Measurements from ENCODE around the gene AP2A1.

Gene AP2A1

DNA sequence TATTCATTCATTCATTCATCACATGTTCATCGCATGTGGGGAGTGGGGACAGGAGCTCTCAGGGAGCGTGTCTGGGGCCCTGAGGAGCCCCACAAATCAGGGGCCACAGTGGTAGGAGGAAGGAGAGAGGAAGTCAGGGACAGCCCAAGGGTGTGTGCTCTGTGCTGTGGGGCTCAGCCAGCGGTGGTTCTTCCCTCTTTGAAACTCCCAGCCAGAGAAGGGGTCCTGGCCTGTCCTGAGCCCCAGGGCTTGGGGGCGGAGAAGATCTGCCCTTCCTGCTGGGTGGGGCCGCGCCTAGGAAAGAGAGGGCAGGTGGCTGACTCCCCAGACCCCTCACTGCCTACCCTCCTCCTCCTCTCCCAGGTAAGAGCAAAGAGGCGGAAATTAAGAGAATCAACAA is 14.6 kb downstream of the AP2A1 start:
- no peak overlapping the region for H3K4me3 ChIP-seq (ENCODE audit: low read depth in 1 of 2, low read length in 2 of 2)
- H3K36me3 ChIP-seq (ENCODE audit: insufficient read depth, low read length), result peaks cover 22% of the 10 kb centered on the region
- H3K4me1 ChIP-seq (ENCODE audit: insufficient read depth, low read length), result no peaks in the 10 kb centered on the region
- no peak overlapping the region for H3K9ac ChIP-seq (ENCODE audit: low read length)
- H3K9me3 ChIP-seq (ENCODE audit: low read length), result no peaks in the 10 kb centered on the region
- no peaks in the 10 kb centered on the region for H3K27me3 ChIP-seq (ENCODE audit: control insufficient read depth in 1 of 2, insufficient read depth in 2 of 2, low read length in 2 of 2)
- H3K27ac ChIP-seq (ENCODE audit: low read depth, low read length), result peak overlapping the region; percentile 4

DNA sequence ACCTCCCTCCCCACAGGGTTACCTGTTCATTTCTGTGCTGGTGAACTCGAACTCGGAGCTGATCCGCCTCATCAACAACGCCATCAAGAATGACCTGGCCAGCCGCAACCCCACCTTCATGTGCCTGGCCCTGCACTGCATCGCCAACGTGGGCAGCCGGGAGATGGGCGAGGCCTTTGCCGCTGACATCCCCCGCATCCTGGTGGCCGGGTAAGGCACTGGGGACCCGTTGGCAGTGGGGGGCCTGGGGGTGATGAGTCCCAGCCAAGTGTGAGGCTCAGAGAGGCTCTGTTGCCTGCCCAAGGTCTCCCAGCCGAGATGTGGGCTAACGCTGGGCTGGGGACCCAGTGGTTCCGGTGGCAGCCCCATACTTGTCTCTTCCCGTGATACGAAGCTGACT is 15.7 kb downstream of the AP2A1 start:
- no peak overlapping the region for H3K27ac ChIP-seq (ENCODE audit: low read depth, low read length)
- no peaks in the 10 kb centered on the region for H3K27me3 ChIP-seq (ENCODE audit: control insufficient read depth in 1 of 2, insufficient read depth in 2 of 2, low read length in 2 of 2)
- H3K4me1 ChIP-seq (ENCODE audit: insufficient read depth, low read length), result no peaks in the 10 kb centered on the region
- H3K36me3 ChIP-seq (ENCODE audit: insufficient read depth, low read length), result peaks cover 23% of the 10 kb centered on the region
- no peak overlapping the region for H3K9ac ChIP-seq (ENCODE audit: low read length)
- no peaks in the 10 kb centered on the region for H3K9me3 ChIP-seq (ENCODE audit: low read length)
- no peak overlapping the region for H3K4me3 ChIP-seq (ENCODE audit: low read depth in 1 of 2, low read length in 2 of 2)

DNA sequence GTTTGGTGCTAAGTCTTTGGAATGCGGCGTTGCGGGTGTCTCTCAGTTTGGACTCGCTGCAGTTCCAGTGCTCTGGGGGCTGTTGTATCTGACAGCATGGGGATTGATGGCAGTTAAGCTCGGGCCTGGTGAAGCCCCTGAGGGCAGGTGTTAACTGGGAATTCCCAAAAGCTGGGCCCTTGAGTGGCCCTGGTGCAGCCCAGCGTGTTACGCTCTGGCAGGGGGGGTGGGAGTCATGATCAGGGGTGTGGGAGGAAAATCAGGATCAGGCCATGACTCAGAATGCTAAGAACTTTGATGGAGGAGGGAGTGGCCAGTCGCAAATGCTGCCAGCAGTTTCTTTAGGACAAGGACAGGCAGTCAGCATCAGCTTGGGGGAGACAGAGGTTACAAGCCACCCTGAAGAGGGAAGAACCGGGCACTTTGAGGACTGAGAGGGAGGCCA is 19.6 kb downstream of the AP2A1 start:
- H3K9me3 ChIP-seq (ENCODE audit: low read length), result no peaks in the 10 kb centered on the region
- no peak overlapping the region for H3K4me3 ChIP-seq (ENCODE audit: low read depth in 1 of 2, low read length in 2 of 2)
- no peaks in the 10 kb centered on the region for H3K4me1 ChIP-seq (ENCODE audit: insufficient read depth, low read length)
- H3K27me3 ChIP-seq (ENCODE audit: control insufficient read depth in 1 of 2, insufficient read depth in 2 of 2, low read length in 2 of 2), result no peaks in the 10 kb centered on the region
- no peak overlapping the region for H3K27ac ChIP-seq (ENCODE audit: low read depth, low read length)
- peaks cover 31% of the 10 kb centered on the region for H3K36me3 ChIP-seq (ENCODE audit: insufficient read depth, low read length)
- H3K9ac ChIP-seq (ENCODE audit: low read length), result no peak overlapping the region

DNA sequence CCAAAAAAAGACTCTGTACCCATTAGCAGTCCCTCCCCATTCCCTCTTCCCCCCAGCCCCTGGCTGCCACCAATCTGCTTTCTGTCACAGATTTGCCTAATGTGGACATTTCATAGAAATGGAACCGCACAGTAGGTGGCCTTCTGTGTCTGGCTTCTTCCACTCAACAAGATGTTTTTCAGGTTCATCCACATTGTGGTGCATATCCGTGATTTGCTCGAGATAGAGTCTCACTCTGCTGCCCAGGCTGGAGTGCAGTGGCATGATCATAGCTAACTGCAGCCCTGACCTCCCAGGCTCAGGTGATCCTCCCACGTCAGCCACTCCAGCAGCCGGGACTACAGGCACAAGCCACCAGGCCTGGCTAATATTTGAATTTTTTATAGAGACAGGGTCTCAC is 20.9 kb downstream of the AP2A1 start:
- Histone ChIP-seq H3K36me3 (ENCODE audit: insufficient read depth, low read length) (peaks cover 37% of the 10 kb centered on the region), H3K27ac (ENCODE audit: low read depth, low read length) (no peak overlapping the region), H3K9me3 (ENCODE audit: low read length) (no peaks in the 10 kb centered on the region)

DNA sequence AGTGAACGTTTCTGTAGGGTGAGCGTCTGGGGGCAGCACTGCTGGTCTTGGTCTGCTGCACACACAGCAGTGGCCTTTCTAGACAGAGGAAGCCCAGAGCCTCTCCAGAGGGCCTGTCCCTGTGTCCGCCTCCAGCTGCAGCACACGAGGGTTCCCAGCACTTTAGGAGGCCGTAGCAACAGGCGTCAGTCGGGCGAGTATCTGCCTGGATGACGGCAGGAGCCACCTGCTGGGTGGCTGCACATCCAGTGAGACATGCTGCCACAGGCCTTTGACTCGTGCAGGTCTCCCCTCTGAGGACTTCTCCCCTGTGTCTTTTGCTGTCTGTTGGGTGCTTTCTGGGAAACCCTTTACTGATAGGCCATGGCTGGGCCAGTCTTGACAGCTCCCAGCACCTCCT is 22.1 kb downstream of the AP2A1 start:
- no peaks in the 10 kb centered on the region for H3K27me3 ChIP-seq (ENCODE audit: control insufficient read depth in 1 of 2, insufficient read depth in 2 of 2, low read length in 2 of 2)
- H3K9me3 ChIP-seq (ENCODE audit: low read length), result no peaks in the 10 kb centered on the region
- H3K27ac ChIP-seq (ENCODE audit: low read depth, low read length), result no peak overlapping the region
- no peak overlapping the region for H3K9ac ChIP-seq (ENCODE audit: low read length)
- H3K36me3 ChIP-seq (ENCODE audit: insufficient read depth, low read length), result peaks cover 35% of the 10 kb centered on the region
- H3K4me3 ChIP-seq (ENCODE audit: low read depth in 1 of 2, low read length in 2 of 2), result no peak overlapping the region
- H3K4me1 ChIP-seq (ENCODE audit: insufficient read depth, low read length), result no peaks in the 10 kb centered on the region

More for the DNA sequence above, 20.9 kb downstream of the AP2A1 start:
- no peaks in the 10 kb centered on the region for H3K27me3 ChIP-seq (ENCODE audit: control insufficient read depth in 1 of 2, insufficient read depth in 2 of 2, low read length in 2 of 2)
- H3K9ac ChIP-seq (ENCODE audit: low read length), result no peak overlapping the region
- H3K4me1 ChIP-seq (ENCODE audit: insufficient read depth, low read length), result no peaks in the 10 kb centered on the region
- H3K4me3 ChIP-seq (ENCODE audit: low read depth in 1 of 2, low read length in 2 of 2), result no peak overlapping the region

DNA sequence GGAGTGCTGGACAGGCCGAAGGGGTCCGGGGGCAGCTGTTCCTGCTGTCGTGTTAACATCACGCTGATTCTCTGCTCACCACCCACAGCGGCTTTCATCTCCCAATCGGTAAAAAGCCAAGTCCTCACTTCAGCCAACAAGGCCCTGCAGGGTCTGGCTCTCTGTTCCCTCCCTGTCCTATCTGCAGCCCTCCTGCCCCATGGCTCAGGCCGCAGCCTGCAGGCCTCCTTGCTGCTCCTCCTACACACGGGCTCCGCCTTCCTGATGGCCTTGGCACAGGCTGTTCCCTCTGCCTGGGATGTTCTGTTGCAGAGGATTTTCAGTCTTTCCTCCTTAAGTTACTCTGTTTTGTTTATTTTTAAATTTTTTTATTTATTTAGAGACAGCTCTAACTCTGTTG is 24.1 kb downstream of the AP2A1 start:
- Histone ChIP-seq H3K9me3 (ENCODE audit: low read length) (no peaks in the 10 kb centered on the region), H3K9ac (ENCODE audit: low read length) (no peak overlapping the region), H3K4me3 (ENCODE audit: low read depth in 1 of 2, low read length in 2 of 2) (no peak overlapping the region), H3K4me1 (ENCODE audit: insufficient read depth, low read length) (no peaks in the 10 kb centered on the region), H3K27ac (ENCODE audit: low read depth, low read length) (no peak overlapping the region), H3K27me3 (ENCODE audit: control insufficient read depth in 1 of 2, insufficient read depth in 2 of 2, low read length in 2 of 2) (no peaks in the 10 kb centered on the region), H3K36me3 (ENCODE audit: insufficient read depth, low read length) (peaks cover 51% of the 10 kb centered on the region)

DNA sequence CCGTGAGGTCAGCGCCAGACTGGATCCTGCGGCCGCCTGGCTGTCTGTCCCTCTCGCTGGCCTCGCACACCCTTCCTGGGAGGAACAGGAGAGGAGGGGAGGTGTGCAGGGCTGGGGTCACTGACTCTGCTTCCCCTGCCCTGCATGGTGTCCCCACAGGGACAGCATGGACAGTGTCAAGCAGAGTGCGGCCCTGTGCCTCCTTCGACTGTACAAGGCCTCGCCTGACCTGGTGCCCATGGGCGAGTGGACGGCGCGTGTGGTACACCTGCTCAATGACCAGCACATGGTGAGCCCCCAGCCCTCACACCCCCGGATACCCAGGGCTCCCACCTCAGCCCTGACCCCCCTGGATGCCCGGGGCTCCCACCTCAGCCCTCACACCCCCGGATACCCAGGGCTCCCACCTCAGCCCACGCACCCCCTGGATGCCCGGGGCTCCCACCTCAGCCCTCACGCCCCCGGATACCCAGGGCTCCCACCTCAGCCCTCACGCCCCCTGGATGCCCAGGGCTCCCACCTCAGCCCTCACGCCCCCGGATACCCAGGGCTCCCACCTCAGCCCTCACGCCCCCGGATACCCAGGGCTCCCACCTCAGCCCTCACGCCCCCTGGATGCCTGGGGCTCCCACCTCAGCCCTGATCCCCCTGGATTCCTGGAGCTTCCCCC is 25.1 kb downstream of the AP2A1 start:
- Histone ChIP-seq H3K27me3 (ENCODE audit: control insufficient read depth in 1 of 2, insufficient read depth in 2 of 2, low read length in 2 of 2) (no peaks in the 10 kb centered on the region), H3K4me1 (ENCODE audit: insufficient read depth, low read length) (no peaks in the 10 kb centered on the region), H3K27ac (ENCODE audit: low read depth, low read length) (no peak overlapping the region), H3K9ac (ENCODE audit: low read length) (no peak overlapping the region), H3K9me3 (ENCODE audit: low read length) (no peaks in the 10 kb centered on the region), H3K36me3 (ENCODE audit: insufficient read depth, low read length) (peaks cover 61% of the 10 kb centered on the region), H3K4me3 (ENCODE audit: low read depth in 1 of 2, low read length in 2 of 2) (no peak overlapping the region)

DNA sequence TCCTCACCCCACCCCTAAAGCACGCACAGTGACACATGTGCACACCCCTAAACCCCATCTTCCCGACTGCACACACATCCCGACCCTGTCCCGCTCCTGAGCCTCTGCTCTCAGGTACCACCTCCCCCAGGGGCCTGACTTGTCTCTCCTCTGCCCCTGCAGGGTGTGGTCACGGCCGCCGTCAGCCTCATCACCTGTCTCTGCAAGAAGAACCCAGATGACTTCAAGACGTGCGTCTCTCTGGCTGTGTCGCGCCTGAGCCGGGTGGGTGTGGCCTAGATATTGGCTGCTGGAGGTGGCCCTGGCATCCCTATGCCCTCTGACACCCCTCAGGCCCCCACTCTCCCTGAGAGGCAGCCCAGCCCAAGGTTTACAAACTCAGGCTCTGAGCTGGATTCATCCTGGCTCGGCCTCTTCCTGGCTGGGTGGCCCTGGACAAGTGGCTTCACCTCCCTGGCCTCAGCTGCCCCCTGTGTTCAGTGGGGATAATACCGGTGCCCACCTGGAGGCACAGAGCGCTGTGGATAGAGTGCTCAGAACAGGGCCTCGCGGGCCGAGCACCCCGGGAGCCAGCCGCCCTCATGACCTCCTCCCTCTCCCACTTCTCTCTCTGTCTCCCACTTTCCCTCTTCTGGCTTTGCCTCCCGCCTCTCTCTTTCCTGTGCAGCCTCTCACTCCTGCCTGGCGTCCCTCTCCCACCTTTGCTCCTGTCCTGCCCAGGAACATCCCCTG is 26.2 kb downstream of the AP2A1 start:
- Histone ChIP-seq H3K27ac (ENCODE audit: low read depth, low read length) (no peak overlapping the region), H3K4me3 (ENCODE audit: low read depth in 1 of 2, low read length in 2 of 2) (no peak overlapping the region), H3K4me1 (ENCODE audit: insufficient read depth, low read length) (no peaks in the 10 kb centered on the region), H3K36me3 (ENCODE audit: insufficient read depth, low read length) (peaks cover 64% of the 10 kb centered on the region), H3K9ac (ENCODE audit: low read length) (no peak overlapping the region), H3K27me3 (ENCODE audit: control insufficient read depth in 1 of 2, insufficient read depth in 2 of 2, low read length in 2 of 2) (no peaks in the 10 kb centered on the region), H3K9me3 (ENCODE audit: low read length) (no peaks in the 10 kb centered on the region)

DNA sequence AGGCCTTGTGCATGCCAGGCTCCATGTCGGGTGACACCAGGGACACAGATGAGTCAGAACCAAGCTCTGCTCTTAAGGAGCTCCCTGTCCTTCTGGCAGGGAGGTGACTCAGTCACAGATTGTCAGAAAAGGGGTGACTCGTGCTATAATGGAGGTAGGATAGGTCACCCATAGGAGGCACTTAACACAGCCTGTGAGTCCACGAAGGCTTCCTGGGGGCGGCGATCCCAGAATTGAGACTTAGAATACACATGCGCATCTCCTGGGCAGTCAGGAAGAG is 26.7 kb downstream of the AP2A1 start:
- Histone ChIP-seq H3K9me3 (ENCODE audit: low read length) (no peaks in the 10 kb centered on the region), H3K4me1 (ENCODE audit: insufficient read depth, low read length) (no peaks in the 10 kb centered on the region), H3K4me3 (ENCODE audit: low read depth in 1 of 2, low read length in 2 of 2) (no peak overlapping the region), H3K27ac (ENCODE audit: low read depth, low read length) (no peak overlapping the region), H3K9ac (ENCODE audit: low read length) (no peak overlapping the region), H3K36me3 (ENCODE audit: insufficient read depth, low read length) (peaks cover 64% of the 10 kb centered on the region), H3K27me3 (ENCODE audit: control insufficient read depth in 1 of 2, insufficient read depth in 2 of 2, low read length in 2 of 2) (no peaks in the 10 kb centered on the region)

DNA sequence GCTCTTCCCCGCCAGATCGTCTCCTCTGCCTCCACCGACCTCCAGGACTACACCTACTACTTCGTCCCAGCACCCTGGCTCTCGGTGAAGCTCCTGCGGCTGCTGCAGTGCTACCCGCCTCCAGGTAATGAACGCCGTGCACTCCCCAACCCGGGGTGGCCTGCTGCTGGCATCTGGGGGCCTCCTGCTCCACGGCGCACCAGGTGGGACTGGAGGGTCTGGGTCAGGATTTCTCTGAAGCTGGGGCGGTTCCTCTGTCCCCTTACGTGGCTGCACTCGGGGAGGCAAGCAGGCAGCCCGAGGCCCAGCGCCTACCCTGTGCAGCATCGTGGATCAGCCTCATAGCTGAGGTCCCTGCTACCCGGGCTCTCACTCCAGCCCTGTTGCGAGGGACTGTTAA is 28.8 kb downstream of the AP2A1 start:
- Histone ChIP-seq H3K4me3 (ENCODE audit: low read depth in 1 of 2, low read length in 2 of 2) (no peak overlapping the region), H3K4me1 (ENCODE audit: insufficient read depth, low read length) (no peaks in the 10 kb centered on the region), H3K9ac (ENCODE audit: low read length) (no peak overlapping the region), H3K27ac (ENCODE audit: low read depth, low read length) (no peak overlapping the region), H3K36me3 (ENCODE audit: insufficient read depth, low read length) (peaks cover 80% of the 10 kb centered on the region), H3K27me3 (ENCODE audit: control insufficient read depth in 1 of 2, insufficient read depth in 2 of 2, low read length in 2 of 2) (no peaks in the 10 kb centered on the region), H3K9me3 (ENCODE audit: low read length) (no peaks in the 10 kb centered on the region)

DNA sequence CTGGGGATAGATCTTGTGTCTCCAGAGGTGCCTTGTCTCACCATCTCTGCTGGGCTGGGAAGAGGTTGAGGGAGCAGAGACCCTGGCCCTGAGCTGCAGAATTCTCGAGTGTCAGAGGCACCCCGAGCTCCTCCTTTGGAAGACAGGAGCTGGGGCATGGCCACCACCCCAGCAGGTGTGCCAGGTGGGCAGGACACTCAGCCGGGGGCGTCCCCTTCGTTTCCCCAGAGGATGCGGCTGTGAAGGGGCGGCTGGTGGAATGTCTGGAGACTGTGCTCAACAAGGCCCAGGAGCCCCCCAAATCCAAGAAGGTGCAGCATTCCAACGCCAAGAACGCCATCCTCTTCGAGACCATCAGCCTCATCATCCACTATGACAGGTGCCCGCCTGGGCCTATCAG is 31.8 kb downstream of the AP2A1 start:
- Histone ChIP-seq H3K4me1 (ENCODE audit: insufficient read depth, low read length) (peaks cover 5% of the 10 kb centered on the region), H3K4me3 (ENCODE audit: low read depth in 1 of 2, low read length in 2 of 2) (no peak overlapping the region), H3K27me3 (ENCODE audit: control insufficient read depth in 1 of 2, insufficient read depth in 2 of 2, low read length in 2 of 2) (no peaks in the 10 kb centered on the region), H3K36me3 (ENCODE audit: insufficient read depth, low read length) (peaks cover 65% of the 10 kb centered on the region), H3K9ac (ENCODE audit: low read length) (no peak overlapping the region), H3K9me3 (ENCODE audit: low read length) (no peaks in the 10 kb centered on the region), H3K27ac (ENCODE audit: low read depth, low read length) (no peak overlapping the region)

DNA sequence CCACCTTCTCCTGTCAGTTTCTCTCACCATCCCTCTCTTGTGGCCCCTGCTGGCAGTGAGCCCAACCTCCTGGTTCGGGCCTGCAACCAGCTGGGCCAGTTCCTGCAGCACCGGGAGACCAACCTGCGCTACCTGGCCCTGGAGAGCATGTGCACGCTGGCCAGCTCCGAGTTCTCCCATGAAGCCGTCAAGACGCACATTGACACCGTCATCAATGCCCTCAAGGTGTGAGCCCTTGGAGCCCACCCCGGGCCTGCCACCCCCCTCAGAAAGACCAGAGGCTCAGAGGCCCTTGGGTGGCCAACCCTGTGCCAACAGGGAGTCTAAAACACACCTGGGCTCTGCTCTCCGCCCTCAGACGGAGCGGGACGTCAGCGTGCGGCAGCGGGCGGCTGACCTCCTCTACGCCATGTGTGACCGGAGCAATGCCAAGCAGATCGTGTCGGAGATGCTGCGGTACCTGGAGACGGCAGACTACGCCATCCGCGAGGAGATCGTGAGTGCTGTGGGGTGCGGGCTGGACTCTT is 32.5 kb downstream of the AP2A1 start:
- peaks cover 63% of the 10 kb centered on the region for H3K36me3 ChIP-seq (ENCODE audit: insufficient read depth, low read length)
- no peak overlapping the region for H3K4me3 ChIP-seq (ENCODE audit: low read depth in 1 of 2, low read length in 2 of 2)
- no peak overlapping the region for H3K27ac ChIP-seq (ENCODE audit: low read depth, low read length)
- no peaks in the 10 kb centered on the region for H3K9me3 ChIP-seq (ENCODE audit: low read length)
- H3K9ac ChIP-seq (ENCODE audit: low read length), result no peak overlapping the region
- peaks cover 5% of the 10 kb centered on the region for H3K4me1 ChIP-seq (ENCODE audit: insufficient read depth, low read length)
- H3K27me3 ChIP-seq (ENCODE audit: control insufficient read depth in 1 of 2, insufficient read depth in 2 of 2, low read length in 2 of 2), result no peaks in the 10 kb centered on the region
